Gastrocnemius medialis (tissue), 4 donors: ENCODE data around the gene USH2A.

ENCODE experiments used
- POLR2A ChIP-seq, 2 donors: fragments of 450-650 bp; IDR thresholded peaks; one replicate each; pipeline ENCODE4 v1.6.1; 2017; ENCODE audit warnings: antibody characterized with exemption in 2 of 2, mild to moderate bottlenecking in 2 of 2, moderate library complexity in 2 of 2
- TF ChIP-seq, protein P1 (sequence below), 5 experiments: fragments of 450-650 bp in 3 of 5; fragments of 200-600 bp in 2 of 5; sonication (generic) in 2 of 5; IDR thresholded peaks in 4 of 5; conservative IDR thresholded peaks in 1 of 5; 1 replicate in 4 of 5; 2 replicates in 1 of 5; pipeline ENCODE4 v1.5.1; 2016 to 2019; ENCODE audit warnings: antibody characterized with exemption in 5 of 5, mild to moderate bottlenecking in 3 of 5, moderate library complexity in 3 of 5

- TF ChIP-seq, protein P1, sequence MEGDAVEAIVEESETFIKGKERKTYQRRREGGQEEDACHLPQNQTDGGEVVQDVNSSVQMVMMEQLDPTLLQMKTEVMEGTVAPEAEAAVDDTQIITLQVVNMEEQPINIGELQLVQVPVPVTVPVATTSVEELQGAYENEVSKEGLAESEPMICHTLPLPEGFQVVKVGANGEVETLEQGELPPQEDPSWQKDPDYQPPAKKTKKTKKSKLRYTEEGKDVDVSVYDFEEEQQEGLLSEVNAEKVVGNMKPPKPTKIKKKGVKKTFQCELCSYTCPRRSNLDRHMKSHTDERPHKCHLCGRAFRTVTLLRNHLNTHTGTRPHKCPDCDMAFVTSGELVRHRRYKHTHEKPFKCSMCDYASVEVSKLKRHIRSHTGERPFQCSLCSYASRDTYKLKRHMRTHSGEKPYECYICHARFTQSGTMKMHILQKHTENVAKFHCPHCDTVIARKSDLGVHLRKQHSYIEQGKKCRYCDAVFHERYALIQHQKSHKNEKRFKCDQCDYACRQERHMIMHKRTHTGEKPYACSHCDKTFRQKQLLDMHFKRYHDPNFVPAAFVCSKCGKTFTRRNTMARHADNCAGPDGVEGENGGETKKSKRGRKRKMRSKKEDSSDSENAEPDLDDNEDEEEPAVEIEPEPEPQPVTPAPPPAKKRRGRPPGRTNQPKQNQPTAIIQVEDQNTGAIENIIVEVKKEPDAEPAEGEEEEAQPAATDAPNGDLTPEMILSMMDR (IDR thresholded peaks at IDR 0.05 in 4 of 5, conservative IDR thresholded peaks at IDR 0.05 in 1 of 5): no peak
- no peak for TF ChIP-seq POLR2A (IDR thresholded peaks at IDR 0.05)
Measured at GRCh38 chr1:216330262-216330661, 93.0 kb downstream of the USH2A start.
